Prostate gland (tissue), 2 donors: ENCODE results near the gene SPRED3.

Source experiments
- CTCF ChIP-seq, 4 experiments: fragments of 200-600 bp in 2 of 4; fragments of 450-650 bp in 2 of 4; sonication (generic) in 2 of 4; IDR thresholded peaks; 1 replicate in 3 of 4; 2 replicates in 1 of 4; pipeline ENCODE4 v1.5.1; 2016 to 2019; ENCODE audit warnings: antibody characterized with exemption in 4 of 4, mild to moderate bottlenecking in 2 of 4, moderate library complexity in 2 of 4
- POLR2A ChIP-seq: fragments of 450-650 bp; IDR thresholded peaks from one replicate; pipeline ENCODE4 v1.6.1; 2016; ENCODE audit warnings: antibody characterized with exemption, mild to moderate bottlenecking
- POLR2AphosphoS5 ChIP-seq: sonication (generic); formaldehyde crosslinking; IDR thresholded peaks from one replicate; pipeline ENCODE4 v1.6.1; 2017; ENCODE audit warnings: antibody characterized with exemption

GRCh38 chr19:38399081-38399480, 10.6 kb downstream of the SPRED3 start:
- TF ChIP-seq POLR2A: no peak
- TF ChIP-seq CTCF (IDR thresholded peaks at IDR 0.05): no peak
- no peak for TF ChIP-seq POLR2AphosphoS5
